Neural cell (in vitro differentiated cells): ENCODE results near the gene SIX6. TPM values are rescaled to one million over a fixed set of nuclear protein-coding genes. Genes with fewer than 3 reads are reported as not detected.

Source experiments
- H2AFZ ChIP-seq: fragments of 200-600, 300-800 bp; sonication (generic), shearing (Covaris generic); 2 replicates; pipeline ENCODE4 v1.6.0; 2014; ENCODE audit warnings: low read depth, mild to moderate bottlenecking, antibody characterized with exemption, low read length, moderate library complexity
- H3F3A ChIP-seq: fragments of 200-600 bp; shearing (Covaris generic); 2 replicates; pipeline ENCODE4 v1.6.1; 2016; ENCODE audit warnings: mild to moderate bottlenecking, moderate library complexity, mixed read lengths, antibody characterized with exemption, low read length; ENCODE audit not compliant: insufficient read depth, poor library complexity, severe bottlenecking
- H3K27ac ChIP-seq: fragments of 200-600, 300-800 bp; sonication (generic), shearing (Covaris generic); 2 replicates; pipeline ENCODE4 v1.5.1; 2014; ENCODE audit warnings: mild to moderate bottlenecking, low read length, moderate library complexity
- H3K27me3 ChIP-seq: fragments of 300-800, 200-600 bp; sonication (generic), shearing (Covaris generic); 2 replicates; pipeline ENCODE4 v1.6.0; 2014; ENCODE audit warnings: mild to moderate bottlenecking, low read depth, low read length, moderate library complexity; ENCODE audit not compliant: insufficient read depth
- H3K36me3 ChIP-seq: fragments of 300-800, 200-600 bp; sonication (generic), shearing (Covaris generic); 2 replicates; pipeline ENCODE4 v1.5.1; 2014; ENCODE audit warnings: mild to moderate bottlenecking, antibody characterized with exemption, low read length, moderate library complexity; ENCODE audit not compliant: insufficient read depth
- H3K4me2 ChIP-seq: fragments of 300-800, 200-600 bp; sonication (generic), shearing (Covaris generic); 2 replicates; pipeline ENCODE4 v1.6.0; 2014; ENCODE audit warnings: mild to moderate bottlenecking, low read length
- H3K4me3 ChIP-seq: fragments of 300-800, 200-600 bp; sonication (generic), shearing (Covaris generic); 2 replicates; pipeline ENCODE4 v1.5.1; 2014; ENCODE audit warnings: mild to moderate bottlenecking, low read length, moderate library complexity
- H3K79me2 ChIP-seq: fragments of 200-600 bp; shearing (Covaris generic); replicated peaks from 2 replicates; pipeline ENCODE4 v1.6.0; 2014; ENCODE audit warnings: mild to moderate bottlenecking, low read length, moderate library complexity; ENCODE audit not compliant: insufficient read depth
- H3K9ac ChIP-seq: fragments of 300-800, 200-600 bp; sonication (generic), shearing (Covaris generic); 2 replicates; pipeline ENCODE4 v1.6.1; 2016; ENCODE audit warnings: mild to moderate bottlenecking, low read length, mixed read lengths
- H3K9me2 ChIP-seq: fragments of 200-600 bp; shearing (Covaris generic); 2 replicates; pipeline ENCODE4 v1.6.1; 2016; ENCODE audit warnings: mild to moderate bottlenecking, low read length, mixed read lengths; ENCODE audit not compliant: insufficient read depth
- H3K9me3 ChIP-seq: fragments of 200-600, 300-800 bp; sonication (generic), shearing (Covaris generic); 2 replicates; pipeline ENCODE4 v1.6.1; 2016; ENCODE audit warnings: mild to moderate bottlenecking, mixed run types, low read length, moderate library complexity, mixed read lengths
- H4K20me1 ChIP-seq: fragments of 200-600 bp; shearing (Covaris generic); 2 replicates; pipeline ENCODE4 v1.6.1; 2016; ENCODE audit warnings: mild to moderate bottlenecking, mixed run types; ENCODE audit not compliant: insufficient read depth
- EP300 ChIP-seq: fragments of 450-650 bp; conservative IDR thresholded peaks from 2 replicates; pipeline ENCODE4 v1.6.1; 2014; ENCODE audit warnings: antibody characterized with exemption, mild to moderate bottlenecking, moderate library complexity; ENCODE audit not compliant: poor library complexity, severe bottlenecking
- EZH2 ChIP-seq: fragments of 200-600, 300-800 bp; shearing (Covaris generic), sonication (generic); IDR thresholded peaks from 2 replicates; pipeline ENCODE4 v1.6.1; 2014; ENCODE audit warnings: antibody characterized with exemption, low read length, borderline replicate concordance, mild to moderate bottlenecking; ENCODE audit not compliant: insufficient read depth, poor library complexity, severe bottlenecking
- MXI1 ChIP-seq: fragments of 450-650 bp; conservative IDR thresholded peaks from 2 replicates; pipeline ENCODE4 v1.6.1; 2014; ENCODE audit warnings: antibody characterized with exemption, mild to moderate bottlenecking; ENCODE audit not compliant: poor library complexity, severe bottlenecking
- POLR2AphosphoS5 ChIP-seq: IDR thresholded peaks from 2 replicates; pipeline ENCODE4 v1.6.1; 2012
- RAD21 ChIP-seq: fragments of 450-650 bp; conservative IDR thresholded peaks from 2 replicates; pipeline ENCODE4 v1.6.1; 2014; ENCODE audit warnings: antibody characterized with exemption, mild to moderate bottlenecking, moderate library complexity
- SMC3 ChIP-seq: fragments of 450-650 bp; conservative IDR thresholded peaks from 2 replicates; pipeline ENCODE4 v1.6.1; 2014; ENCODE audit warnings: antibody characterized with exemption, mild to moderate bottlenecking, moderate library complexity; ENCODE audit not compliant: poor library complexity
- TAF1 ChIP-seq: IDR thresholded peaks from 2 replicates; pipeline ENCODE4 v1.6.1; 2012; ENCODE audit warnings: low read depth
- polyA plus RNA-seq: library from polyadenylated mRNA; depleted of rRNA; stranded (reverse); fragments of >200 nt; gene quantifications from 2 replicates; pipeline ENCODE4 v1.2.3, GENCODE V29; 2014
- TF ChIP-seq, protein P1 (sequence below): fragments of 450-650 bp; IDR thresholded peaks from 2 replicates; pipeline ENCODE4 v1.5.1; 2014; ENCODE audit warnings: antibody characterized with exemption, mild to moderate bottlenecking, moderate library complexity; ENCODE audit not compliant: poor library complexity, severe bottlenecking
- TF ChIP-seq, protein P2 (sequence below): IDR thresholded peaks from 2 replicates; pipeline ENCODE4 v1.6.1; 2012; ENCODE audit warnings: borderline replicate concordance

SIX6 gene
- polyA plus RNA-seq, 1 donor from 2014 or later, result not detected

DNA sequence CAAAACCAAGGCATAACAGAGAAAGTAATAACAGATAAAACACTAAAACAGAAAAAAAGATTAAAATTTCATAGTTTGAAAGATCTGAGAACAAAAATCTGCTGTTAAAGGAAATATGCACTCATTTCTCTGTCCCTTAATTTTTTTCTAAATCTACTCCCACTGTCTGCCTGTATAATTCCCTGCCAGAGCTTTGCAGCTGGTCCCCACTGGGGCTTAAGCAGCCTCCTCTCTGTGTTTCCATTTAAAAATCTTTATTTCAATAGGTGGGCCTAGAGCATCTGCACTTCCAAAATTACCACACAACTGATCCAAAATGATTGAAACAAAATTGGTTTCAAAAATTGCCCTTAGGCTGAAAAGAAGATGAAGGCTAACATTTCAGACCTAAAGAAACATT, 6.4 kb upstream of the SIX6 start:
- Histone ChIP-seq H3K36me3 (no peaks in the 10 kb centered on the region), H2AFZ (no peak overlapping the region), H4K20me1 (no peaks in the 10 kb centered on the region), H3K27me3 (peaks cover 61% of the 10 kb centered on the region), H3K4me3 (no peak overlapping the region), H3K4me2 (no peak overlapping the region), H3K9me2 (no peaks in the 10 kb centered on the region), H3F3A (no peaks in the 10 kb centered on the region), H3K27ac (no peak overlapping the region), H3K79me2 (no peaks in the 10 kb centered on the region), H3K9me3 (no peaks in the 10 kb centered on the region), H3K9ac (no peak overlapping the region)
- TF ChIP-seq TAF1 (no peak), RAD21 (no peak), EZH2 (no peak), SMC3 (no peak), EP300 (no peak), POLR2AphosphoS5 (no peak), MXI1 (no peak)
- TF ChIP-seq, protein P1, sequence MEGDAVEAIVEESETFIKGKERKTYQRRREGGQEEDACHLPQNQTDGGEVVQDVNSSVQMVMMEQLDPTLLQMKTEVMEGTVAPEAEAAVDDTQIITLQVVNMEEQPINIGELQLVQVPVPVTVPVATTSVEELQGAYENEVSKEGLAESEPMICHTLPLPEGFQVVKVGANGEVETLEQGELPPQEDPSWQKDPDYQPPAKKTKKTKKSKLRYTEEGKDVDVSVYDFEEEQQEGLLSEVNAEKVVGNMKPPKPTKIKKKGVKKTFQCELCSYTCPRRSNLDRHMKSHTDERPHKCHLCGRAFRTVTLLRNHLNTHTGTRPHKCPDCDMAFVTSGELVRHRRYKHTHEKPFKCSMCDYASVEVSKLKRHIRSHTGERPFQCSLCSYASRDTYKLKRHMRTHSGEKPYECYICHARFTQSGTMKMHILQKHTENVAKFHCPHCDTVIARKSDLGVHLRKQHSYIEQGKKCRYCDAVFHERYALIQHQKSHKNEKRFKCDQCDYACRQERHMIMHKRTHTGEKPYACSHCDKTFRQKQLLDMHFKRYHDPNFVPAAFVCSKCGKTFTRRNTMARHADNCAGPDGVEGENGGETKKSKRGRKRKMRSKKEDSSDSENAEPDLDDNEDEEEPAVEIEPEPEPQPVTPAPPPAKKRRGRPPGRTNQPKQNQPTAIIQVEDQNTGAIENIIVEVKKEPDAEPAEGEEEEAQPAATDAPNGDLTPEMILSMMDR, result no peak
- TF ChIP-seq, protein P2, sequence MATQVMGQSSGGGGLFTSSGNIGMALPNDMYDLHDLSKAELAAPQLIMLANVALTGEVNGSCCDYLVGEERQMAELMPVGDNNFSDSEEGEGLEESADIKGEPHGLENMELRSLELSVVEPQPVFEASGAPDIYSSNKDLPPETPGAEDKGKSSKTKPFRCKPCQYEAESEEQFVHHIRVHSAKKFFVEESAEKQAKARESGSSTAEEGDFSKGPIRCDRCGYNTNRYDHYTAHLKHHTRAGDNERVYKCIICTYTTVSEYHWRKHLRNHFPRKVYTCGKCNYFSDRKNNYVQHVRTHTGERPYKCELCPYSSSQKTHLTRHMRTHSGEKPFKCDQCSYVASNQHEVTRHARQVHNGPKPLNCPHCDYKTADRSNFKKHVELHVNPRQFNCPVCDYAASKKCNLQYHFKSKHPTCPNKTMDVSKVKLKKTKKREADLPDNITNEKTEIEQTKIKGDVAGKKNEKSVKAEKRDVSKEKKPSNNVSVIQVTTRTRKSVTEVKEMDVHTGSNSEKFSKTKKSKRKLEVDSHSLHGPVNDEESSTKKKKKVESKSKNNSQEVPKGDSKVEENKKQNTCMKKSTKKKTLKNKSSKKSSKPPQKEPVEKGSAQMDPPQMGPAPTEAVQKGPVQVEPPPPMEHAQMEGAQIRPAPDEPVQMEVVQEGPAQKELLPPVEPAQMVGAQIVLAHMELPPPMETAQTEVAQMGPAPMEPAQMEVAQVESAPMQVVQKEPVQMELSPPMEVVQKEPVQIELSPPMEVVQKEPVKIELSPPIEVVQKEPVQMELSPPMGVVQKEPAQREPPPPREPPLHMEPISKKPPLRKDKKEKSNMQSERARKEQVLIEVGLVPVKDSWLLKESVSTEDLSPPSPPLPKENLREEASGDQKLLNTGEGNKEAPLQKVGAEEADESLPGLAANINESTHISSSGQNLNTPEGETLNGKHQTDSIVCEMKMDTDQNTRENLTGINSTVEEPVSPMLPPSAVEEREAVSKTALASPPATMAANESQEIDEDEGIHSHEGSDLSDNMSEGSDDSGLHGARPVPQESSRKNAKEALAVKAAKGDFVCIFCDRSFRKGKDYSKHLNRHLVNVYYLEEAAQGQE, result no peak

DNA sequence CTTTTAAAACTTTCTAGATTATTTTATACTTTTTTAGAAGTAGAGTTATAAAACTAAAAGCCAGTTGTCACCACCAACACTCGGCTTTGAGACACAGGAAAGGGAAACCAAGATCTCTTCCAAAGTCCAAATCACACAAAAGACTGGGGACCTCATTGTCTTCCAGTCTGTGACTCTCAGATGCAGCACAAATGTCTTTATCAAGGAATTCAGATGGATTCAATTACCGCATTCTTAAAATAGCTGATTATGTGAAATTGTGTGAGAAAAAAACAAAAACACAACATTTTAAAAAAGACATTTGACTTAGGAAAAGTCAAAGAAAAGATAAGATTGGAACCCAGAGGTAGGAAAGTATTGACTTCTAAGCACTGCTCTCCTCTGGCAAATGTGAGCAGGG, 3.5 kb upstream of the SIX6 start:
- no peak overlapping the region for H3K4me2 ChIP-seq

More for the DNA sequence above, 3.5 kb upstream of the SIX6 start:
- Histone ChIP-seq H3K4me3 (no peak overlapping the region), H3K9me3 (no peaks in the 10 kb centered on the region), H3K27me3 (peaks cover 90% of the 10 kb centered on the region), H3K9me2 (no peaks in the 10 kb centered on the region), H3K79me2 (no peaks in the 10 kb centered on the region), H3K9ac (no peak overlapping the region), H3K36me3 (no peaks in the 10 kb centered on the region), H3F3A (no peaks in the 10 kb centered on the region), H4K20me1 (no peaks in the 10 kb centered on the region), H2AFZ (no peak overlapping the region), H3K27ac (no peak overlapping the region)
- TF ChIP-seq, protein P2, result no peak
- TF ChIP-seq EP300 (no peak), EZH2 (no peak), RAD21 (no peak), TAF1 (no peak), MXI1 (no peak), POLR2AphosphoS5 (no peak), SMC3 (no peak)
- TF ChIP-seq, protein P1, result no peak
